NCI-H128 (cell line): ENCODE measurements around the gene DHRS7.
A peak's percentile ranks its signal among the peaks of the same experiment; 100 is the strongest.

Experiments
- DNase-seq: peaks from one replicate; lab custom pipeline; 2025; ENCODE audit not compliant: unreplicated experiment; lab: John Stamatoyannopoulos, UW

The DHRS7 gene, protein sequence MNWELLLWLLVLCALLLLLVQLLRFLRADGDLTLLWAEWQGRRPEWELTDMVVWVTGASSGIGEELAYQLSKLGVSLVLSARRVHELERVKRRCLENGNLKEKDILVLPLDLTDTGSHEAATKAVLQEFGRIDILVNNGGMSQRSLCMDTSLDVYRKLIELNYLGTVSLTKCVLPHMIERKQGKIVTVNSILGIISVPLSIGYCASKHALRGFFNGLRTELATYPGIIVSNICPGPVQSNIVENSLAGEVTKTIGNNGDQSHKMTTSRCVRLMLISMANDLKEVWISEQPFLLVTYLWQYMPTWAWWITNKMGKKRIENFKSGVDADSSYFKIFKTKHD

DNA sequence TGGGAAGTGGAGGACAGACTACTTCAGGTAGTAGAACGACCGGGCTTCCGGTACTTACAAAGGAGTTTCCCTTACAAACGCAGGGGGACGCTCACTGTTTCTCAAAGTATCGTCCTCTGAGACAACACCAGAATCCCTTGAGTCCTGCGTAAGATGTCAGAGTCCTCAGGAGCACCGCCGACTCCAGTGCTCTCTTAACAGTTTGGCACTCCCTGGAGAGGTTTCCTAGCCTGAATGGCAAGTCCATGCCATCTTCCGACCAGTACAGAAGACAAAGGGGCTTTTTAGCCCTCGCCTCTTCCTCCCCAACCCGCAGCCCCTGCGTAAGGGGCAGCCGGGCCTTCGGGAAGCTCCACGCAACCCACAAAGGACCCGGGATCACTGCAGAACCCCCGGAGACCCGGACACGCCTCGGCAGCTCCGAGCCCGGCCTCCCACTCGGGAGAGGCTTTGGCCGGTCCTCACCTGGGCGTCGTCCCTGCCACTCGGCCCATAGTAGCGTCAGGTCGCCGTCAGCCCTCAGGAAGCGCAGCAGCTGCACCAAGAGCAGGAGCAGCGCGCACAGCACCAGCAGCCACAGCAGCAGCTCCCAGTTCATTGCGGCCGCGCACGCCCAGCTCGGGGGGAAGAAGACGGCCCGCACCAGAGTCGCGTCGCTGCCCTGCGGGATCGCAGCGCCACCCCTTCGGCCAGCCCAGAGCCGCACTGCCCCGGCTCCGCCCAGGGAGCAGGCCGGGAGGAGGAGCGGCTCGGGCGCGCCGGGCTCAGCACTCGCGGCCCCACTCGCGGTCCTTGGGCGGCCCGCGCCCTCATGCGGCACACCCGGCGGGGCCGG lies at the start of gene DHRS7:
Gene DHRS7, minus strand, starts transcription at position 687 of the 835 bp plus-strand sequence. Its CDS starts 89 bp downstream, at position 598.
- DNase-seq: peak; percentile 33

DNA sequence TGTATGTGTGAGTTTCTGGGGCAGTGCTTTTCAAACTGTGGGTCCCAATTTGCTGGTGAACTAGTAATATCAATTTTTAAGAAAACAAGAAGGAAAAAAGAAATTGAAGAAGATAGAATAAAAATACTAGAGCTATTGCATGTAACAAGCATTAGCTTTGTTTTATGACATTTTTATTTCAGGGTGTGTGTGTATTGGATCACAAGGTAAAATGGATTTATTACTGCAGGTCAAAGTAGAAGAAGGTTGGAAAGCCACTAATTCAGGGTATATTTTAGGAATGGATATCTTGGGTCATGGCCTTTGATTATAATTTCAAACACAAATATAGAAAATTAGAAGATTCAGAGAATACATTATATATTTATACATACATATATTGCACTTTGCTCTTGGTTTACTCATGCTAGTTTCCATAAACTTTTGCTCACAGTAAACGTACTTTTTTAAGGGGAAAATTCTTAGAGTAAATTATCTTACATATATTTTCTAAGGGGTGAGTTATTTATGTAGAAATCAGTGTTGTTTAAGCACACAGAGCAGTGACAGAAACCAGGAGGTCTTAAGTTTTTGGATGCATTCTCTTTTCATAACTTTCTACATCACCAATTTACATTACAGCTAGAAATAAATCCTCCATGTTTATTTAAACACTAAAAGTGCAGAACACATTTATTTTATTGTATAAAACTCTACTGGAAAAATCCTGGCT lies 49.4 kb upstream of the DHRS7 start:
- DNase-seq: no peak

DNA sequence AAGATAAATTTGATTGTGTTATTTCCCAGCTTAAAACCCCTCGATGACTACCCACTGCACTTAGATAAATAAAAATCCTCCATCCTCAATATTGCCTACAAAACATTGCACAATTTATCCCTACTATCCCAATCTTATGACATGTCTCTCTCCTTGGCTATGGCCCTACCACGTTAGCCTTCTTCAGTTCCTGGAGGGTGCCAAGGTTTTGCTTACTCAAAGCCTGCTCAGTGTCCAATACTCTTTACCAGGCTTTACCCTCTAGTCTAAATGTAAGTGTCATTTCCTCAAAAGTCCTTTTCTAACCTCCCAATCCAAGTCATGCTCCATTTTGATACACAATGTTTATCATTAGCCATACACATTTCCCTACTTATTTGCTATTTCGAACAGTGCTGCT lies 48.8 kb upstream of the DHRS7 start:
- DNase-seq: no peak

DNA sequence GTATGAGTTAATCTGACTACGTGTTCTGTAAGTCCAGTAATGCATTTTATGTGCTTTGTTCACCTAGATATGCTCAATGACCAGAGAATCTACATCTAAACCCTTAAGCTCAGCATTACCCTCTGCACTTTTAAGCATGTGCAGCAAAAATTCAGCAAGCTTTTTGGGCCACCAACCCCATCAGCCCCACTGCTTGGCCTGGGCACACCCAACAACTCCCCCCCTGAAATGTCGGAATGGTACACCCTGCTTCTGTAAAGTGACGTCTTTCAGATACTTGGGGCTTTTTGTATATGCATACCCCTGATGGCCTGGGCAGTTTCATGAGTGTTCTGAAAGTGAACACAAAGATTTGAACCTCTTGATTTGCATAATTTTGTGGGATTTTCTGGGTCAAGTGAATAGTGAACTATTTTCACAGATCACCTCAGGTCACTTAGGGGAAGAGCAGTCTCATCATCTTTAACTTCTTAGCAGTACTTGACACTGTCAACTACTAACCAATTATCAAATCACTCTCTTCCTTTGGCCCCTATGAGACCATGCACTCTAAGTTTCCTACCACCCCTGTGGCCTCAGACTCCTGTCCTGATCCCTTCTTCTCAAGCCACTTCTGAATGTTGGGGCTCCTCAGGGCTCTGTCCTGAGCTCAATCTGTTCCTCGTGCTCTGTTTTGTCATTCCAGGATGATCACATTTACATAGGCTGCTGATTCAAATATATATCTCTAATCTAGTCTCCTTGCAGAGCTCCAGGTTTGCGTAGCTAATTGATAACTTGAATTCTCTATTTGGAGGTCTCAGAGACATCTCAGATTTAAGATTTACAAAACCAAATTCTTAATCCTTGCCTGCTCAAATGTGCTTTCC lies 47.5 kb upstream of the DHRS7 start:
- DNase-seq: no peak

DNA sequence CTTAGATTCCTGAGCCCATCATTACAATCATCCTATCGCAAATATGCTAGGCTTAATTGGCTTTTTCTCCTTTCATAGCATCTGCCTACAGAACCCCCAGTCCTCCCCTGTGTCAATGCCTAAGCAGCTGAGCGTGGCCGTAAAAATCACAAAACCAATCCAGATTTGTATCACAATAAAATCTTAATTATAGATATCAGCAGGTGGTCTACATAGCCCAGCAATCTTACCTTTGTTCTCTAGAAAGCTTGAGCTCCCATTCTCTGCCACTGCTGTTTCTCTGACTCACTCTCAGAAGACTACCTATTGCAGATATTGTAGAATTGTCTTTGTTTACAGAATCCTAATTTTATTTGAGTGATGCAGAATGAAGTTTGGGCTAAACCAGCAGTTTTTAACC lies 46.0 kb upstream of the DHRS7 start:
- no peak for DNase-seq

DNA sequence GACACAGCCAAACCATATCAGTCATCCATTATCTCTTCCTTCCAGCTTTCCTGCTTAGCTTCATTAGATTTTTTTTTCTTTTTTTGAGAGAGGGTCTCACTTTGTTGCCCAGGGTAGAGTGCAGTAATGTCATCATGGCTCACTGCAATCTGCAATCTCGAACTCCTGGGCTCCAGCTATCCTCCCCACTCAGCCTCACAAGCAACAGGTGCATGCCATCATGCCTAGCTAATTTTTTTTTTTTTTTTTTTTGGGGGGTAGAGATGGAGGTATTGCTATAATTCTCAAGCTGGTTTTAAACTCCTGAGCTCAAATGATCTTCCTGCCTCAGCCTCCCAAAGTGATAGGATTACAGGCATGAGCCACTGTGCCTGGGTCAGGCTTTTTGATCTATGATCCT lies 45.5 kb upstream of the DHRS7 start:
- DNase-seq: no peak

DNA sequence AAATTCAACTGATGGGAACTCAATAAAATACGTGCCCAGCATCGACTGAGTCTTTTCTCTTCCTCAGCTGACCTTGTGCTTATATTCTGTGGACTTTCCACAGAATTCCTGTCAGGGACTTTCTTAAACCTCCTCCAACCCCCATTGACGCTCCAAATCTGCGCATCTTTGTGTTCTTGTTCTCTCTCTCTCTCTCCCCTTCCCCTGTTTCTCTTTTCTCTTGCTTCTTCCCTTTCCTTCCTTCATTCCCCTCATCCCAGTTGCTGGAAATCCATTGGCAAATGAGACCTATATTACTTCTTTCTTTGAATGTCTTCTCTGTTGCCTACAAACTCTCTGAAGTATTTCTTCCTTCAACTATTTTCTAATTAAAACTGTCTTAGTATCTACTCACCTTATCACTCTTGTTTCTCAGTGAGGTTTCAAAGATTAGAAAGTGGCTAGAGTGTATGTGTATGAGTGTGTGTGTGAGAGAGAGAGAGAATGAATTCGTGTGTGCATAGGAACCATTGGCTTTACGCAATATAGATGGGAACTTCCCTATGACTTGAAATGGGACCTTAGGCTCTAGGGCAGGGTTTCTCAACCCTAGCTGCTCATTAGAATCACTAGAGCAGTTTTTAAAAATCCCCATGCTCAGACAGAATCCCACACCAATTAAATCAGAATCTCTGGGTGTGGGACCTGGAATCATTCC lies 41.8 kb upstream of the DHRS7 start:
- no peak for DNase-seq

DNA sequence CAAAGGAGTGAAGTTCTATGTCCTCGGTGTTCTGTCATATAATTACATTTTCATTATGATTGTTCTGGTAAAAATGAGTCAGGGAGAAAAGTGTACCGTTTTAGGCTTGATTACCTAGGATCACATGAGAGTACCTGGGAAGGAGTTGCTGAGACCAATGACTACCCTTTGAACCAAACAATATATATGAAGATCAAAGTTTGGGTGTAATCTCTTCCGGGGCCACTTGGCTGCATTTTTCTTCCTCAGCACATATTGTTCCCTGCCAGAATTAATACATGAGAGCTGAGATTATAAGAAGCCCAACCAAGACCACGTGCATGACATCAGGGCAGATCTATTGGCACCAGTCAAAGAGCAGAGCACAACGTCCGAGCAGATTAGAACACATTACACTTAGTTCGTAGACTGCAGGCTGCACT lies 41.1 kb upstream of the DHRS7 start:
- DNase-seq: no peak

DNA sequence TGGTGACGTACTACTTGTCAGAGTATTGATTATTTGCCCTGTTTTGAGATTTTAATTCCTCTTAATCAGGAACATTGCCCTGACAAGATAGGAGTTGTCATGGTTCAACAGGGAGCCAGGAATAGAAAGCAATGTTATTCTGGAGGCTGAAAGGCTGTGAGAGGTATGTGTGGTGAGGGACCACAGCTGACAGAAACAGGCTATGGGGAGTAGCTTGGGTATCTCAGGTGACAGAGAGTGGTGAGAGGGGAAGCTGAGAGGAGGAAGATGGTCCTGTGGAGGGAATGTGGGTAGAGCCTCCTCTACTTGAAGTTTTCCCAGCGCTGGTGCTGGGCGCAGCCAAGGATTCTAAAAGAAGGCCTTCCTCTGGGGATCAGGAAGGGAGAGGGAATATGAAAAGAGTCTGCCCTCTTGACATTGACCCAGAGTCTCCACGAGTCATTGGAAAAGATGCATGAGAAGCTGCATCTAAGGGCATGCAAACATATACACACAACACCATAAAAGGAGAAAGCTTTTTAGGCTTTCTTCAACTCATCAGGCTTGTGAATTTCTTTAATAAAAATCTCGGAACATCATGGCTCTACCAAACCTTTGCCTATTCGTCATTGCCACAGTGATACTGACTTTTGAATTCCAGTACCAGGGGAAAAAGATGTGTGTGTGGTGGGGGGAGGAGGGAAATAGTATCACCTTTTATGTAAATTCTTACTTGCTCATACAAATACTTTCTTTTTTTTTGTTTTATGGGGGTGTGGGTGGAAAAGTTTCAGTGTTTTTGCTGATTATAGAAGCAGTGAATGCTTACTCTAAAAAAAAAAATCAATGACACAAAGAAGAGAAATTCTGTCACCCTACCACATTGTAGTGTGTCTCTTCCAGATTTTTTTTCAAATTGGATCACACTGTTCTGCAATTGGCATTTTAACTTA lies 39.9 kb upstream of the DHRS7 start:
- no peak for DNase-seq

DNA sequence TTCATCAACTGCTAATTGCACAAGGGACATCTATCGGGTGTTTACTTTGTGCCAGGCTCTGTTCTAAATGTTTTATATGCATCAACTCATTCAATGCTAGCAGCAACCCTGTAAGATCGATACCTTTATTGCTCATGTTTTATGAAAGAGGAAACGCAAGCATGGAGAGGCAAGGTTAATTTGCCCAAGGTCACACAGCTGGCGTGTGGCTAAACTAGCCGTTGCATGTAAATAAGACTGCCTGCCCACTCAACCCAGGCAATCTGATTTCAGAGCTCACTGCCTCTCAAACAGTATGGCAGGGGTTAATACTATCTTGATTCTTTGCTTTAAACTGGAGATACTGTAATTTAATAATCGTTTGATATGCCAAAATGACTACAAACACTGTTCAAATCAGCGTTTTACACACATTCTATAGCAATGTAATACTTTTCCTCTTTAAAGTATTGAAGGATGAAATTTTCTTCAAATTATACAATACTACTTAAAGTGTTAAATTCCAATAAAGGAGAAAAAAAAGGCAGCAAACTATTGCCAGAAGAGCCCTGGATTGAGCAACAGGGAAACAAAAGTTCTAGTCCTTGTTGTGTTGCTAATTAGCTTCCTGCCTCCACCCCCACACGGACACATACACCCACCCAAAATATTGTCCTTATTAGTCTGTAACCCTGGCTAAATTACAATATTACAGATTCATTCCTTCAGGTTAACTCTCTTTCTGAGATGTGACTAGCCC lies 39.1 kb upstream of the DHRS7 start:
- no peak for DNase-seq

DNA sequence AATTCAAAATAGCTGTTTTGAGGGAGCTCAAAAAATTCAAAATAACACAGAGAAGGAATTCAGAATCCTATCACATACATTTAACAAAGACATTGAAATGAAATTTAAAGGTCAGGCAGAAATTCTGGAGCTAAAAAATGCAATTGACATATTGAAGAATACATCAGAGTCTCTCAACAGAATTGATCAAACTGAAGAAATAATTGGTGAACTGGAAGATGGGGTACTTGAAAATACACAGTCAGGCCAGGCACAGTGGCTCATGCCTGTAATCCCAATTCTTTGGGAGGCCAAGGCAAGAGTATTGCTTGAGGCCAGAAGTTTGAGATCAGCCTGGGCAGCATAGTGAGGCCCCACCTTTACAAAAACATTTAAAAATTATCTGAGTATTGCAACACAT lies 34.1 kb upstream of the DHRS7 start:
- DNase-seq: no peak

DNA sequence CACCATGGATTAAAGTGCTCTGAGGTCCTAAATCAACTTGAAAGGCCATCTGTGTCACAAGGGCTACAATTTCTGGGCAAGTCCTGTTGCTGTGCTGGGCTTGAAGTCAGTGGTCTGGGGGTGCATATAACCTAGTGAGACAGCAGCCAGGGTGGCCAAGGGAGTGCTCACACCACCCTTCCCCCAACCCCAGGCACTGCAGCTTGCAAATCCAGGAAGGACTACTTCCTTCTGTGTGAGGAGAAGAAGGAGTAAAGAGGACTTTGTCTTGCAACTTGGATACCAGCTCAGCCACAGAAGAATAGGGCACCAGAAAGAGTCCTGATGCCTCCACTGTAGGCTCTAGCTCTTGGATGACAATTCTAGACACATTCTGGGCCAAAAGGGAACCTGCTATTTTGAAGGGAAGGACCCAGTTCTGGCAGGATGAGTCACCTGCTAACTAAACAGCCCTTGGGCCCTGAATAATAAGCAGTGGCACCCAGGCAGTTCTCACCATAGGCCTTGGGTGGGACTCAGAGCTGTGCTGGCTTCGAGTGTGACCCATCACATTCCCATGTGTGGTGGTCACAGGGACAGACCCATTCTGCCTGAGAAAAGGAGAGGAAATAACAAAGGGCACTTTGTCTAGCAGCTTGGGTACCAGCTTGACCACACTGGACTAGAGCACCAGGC lies 32.6 kb upstream of the DHRS7 start:
- DNase-seq: no peak

DNA sequence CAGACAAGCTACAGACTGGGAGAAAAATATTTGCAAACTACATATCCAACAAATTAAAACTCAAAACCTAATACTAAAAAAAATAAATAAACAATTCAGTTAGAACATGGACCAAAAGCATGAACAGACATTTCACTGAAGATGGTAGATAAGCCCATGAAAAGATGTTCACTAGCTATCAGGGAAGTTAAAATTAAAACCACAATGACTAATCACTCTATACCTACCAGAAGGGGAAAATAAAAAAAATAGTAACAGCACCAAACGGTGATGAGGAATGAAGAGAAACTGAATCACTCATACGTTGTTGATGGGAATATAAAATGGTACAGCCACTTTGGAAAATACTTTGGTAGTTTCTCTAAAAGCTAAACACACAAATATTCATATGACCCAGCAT lies 31.1 kb upstream of the DHRS7 start:
- DNase-seq: no peak

DNA sequence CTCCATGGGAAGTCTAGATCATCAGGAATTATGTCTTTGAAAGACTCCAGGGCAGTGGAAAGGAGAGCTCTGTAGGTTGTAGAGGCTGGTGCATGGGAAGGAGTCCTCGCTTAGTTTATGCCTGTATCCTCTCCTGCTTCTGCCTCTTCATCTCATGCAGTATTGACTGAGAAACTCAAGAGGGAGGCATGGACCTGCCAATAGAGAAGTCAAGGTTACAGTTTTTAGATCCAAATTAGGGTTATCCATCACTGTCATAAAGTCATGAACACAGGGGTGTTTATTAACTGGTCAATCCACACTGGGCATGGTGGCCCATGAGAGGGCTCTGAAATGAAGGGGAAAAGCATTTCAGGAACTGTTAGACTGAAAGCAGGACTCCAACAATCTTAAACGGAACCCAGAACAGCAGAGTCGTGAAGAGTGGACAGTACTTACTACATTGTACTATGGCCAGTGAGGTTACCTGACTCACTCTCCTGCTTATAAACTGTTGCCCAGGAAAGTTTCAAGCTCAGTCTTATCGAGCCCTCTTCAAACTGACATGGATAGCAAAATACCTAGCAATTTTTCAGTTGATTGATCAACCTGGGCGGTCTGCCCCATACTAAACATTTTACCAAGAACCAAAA lies 30.1 kb upstream of the DHRS7 start:
- no peak for DNase-seq

DNA sequence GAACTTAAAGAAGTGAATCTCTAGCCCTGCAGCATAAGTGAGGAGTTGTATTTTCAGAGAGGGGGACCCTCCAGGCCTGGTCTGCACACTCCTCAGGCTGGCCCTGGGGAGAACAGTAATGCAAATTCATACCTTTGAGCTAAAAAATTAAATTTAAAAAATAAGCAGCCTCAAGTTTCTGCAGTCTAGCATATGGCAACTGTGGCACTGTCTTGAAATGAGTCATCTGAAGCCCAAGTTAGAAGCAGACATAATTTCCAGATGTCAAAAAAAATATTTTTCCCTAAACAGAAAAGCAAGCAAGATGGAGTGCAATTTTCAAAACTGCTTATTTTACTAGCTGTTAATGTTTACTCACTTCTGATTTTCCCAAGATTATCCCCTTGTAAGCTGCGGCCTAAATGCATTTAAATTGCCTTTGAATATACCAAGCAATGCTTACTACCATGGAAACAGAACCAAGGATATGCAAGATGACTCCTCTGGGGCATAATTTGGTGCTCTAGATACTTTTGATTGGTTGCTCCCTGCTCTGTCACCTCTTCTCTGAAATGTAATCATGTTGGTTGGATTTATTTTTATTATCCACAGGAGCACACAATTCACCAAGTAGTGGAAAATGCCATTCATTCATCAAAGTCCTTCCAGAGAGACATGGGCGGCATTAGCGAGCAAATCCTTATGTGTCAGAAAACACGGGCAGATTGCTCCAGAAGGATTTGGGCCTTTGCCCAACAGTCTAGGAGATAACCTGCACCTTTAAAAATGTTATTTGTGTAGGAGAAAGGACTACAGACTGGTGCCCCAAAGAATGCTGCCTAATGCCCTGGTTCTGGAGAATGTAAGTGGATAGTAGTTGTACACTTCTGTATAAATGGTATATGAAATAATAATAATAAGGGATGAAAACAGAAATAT lies 25.0 kb upstream of the DHRS7 start:
- DNase-seq: no peak

DNA sequence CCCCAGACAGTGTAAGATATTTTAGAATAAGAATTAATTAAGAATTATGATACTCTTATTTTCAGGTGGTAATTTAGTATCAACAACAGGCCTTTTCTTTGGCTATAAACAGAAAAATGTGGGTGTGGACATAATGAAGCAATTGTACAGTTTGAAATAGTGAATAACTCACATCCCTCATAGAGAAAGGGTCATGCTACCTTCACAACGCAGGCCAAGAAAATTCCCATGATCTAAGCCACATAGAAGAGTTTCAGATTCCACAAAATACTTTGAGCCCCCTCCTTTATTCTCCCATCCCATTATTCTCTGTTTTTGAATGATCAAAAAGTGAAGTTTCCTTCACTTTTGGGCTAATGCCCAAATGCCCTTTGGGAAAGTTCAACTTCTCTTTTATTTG lies 23.5 kb upstream of the DHRS7 start:
- no peak for DNase-seq
